ENCODE measurements around the gene SMLR1.
A peak's percentile ranks its signal among the peaks of the same experiment; 100 is the strongest.

SMLR1 gene

DNA sequence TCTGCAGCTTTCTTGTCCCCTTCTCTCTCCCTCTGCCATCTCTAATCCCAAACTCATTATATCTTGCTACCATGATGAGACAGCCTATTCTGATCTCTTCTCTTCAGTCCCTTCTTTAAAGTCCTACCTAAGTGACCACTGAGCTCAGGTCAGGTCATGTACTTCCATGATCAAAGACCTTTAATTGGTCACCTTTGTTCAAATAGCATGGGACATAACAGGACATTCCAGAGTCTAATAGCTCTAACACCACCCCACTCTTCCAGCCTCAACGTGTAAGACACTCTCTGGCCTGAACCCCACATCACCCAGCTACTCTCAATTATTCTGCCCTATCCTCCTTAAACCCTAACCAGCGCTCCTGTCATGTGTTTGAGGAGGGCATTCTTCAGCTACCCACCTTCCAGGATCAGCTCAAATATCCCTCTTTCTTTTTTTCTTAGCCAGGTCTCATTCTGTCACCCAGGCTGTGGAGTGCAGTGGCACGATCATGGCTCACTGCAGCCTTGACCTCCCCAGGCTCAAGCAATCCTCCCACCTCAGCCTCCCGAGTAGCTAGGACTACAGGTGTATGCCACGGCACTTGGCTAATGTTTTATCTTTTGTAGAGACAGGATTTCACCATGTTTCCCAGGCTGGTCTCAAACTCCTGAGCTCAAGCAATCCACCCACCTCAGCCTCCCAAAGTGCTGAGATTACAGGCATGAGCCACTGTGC, 2.1 kb upstream of the SMLR1 start:
- DNase-seq (ENCODE audit: low read depth in 3 of 3): no peak

GRCh38 chr6:130825772-130826441, 1.3 kb upstream of the SMLR1 start:
- no peak for DNase-seq (ENCODE audit: low read depth in 3 of 3)

DNA sequence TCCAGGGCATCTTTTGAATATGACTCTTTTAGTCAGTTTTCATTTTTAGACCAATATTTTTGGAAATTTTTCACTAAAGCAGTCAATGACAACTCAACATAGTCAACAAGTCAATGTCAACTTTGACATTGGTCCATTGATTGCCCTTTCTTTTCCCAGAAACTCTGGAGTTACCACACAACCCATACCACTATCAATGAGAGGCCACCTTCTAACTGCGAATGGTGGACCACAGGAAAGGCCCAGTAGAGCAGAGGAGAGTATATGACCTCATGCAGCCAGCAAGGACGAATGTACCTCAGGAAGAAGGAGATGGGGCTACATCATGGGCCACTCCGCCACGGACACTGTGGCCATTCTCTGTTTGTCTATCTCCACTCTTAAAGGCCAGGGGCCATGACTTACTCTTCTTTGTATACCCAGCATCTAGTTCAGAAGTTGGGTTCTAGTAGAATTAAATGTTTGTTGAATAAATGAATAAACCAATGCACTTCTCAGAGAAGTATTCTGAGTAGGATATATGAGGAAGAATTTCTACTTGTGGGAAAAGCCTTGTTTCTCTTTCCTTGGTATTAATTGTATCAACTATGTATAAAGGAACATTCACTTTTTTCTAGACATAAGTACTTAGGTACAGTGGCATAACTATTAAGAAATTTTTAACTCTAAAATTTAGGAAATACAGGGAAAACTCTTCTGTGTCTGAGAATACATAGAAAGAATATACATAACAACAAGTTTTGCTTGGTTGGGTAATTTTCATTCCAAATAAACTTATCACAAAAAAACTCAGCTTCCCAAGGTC, 562 bp upstream of the SMLR1 start:
- no peak for DNase-seq (ENCODE audit: low read depth in 3 of 3)

DNA sequence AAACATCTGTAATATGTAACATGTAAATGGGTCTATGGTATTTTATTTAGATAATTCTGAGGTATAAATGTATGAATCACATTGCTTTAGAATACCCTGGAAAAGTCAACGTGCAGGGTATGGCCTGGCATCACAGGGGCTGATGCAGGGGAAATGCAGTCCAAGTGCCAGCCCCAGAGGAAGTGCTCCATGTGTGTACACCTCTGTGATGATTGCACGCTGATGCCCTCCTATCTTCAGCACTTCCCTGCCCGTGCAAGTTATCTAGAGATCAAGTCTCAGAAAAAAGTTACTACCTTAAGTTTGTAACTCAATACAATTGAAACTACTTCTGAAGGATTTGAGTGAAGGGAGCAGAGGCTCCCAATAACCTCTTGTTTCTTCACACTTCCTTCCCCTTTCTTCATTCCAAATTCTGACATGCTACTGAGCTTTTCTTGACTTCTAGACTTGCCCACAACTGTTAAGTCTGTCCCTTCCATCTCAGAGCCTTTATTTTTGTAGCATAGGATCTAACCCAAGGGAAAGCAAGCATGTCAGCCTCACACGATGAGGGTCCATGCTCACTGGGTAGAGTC, 2.2 kb downstream of the SMLR1 start:
- DNase-seq (ENCODE audit: low read depth in 3 of 3): no peak

GRCh38 chr6:130831607-130832006, 4.4 kb downstream of the SMLR1 start:
- DNase-seq (ENCODE audit: low read depth in 3 of 3): no peak

DNA sequence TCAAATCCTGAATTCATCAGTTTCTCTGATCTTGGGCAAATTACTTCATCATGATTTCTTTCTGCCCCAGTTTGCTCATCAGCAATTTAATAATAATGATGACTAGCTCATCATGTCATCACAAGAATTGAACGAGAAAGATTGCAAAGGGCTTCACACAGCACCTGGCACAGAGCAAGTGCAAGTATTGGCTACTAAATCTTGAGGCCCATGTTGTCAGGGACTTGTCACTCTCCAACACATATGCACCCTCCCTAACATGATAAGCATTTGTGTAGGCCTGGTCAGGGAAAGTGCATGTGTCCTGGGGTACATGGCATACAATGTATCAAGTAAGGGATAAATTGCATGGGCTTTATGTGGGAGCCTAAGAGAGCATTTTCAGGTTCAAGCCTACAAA, 6.4 kb downstream of the SMLR1 start:
- no peak for DNase-seq (ENCODE audit: low read depth in 3 of 3)

DNA sequence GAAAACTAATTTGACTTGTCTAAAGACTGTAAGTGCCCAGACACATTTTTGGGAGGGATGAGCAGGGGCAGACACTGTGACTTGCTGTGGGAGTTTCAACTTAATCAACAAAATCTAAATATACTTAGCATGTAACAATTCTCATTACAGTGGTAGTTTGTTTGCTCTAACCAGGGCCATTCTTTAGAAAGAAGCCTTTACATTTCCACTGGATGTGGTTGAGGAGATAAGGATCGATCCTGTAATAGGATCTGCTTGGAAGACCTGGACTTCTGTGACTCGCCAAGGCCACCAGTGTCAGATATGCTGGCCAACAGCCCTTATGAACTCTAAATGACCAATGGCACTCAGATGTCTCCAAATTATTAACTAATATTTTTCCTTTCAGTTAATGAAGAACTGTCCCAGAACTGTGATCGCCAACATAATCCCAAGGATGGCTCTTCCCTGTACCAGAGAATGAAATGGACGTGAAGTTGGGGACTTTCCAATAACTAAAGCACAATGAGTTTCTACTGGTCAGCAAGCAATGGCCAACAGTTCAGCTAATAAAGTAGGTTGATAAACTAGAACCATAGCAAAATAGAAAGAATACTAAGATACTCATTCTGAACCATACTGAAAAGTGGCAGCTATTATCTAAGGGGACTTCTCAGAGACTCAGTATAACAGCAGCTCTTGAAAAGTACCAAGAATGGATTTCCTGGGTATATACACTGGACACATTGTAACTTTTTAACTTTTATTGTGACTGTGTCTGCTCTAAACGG, 7.5 kb downstream of the SMLR1 start:
- DNase-seq (ENCODE audit: low read depth in 3 of 3): no peak

- DNase-seq (ENCODE audit: low read depth in 3 of 3): no peak
Observed at GRCh38 chr6:130836055-130836640, 8.9 kb downstream of the SMLR1 start.

DNA sequence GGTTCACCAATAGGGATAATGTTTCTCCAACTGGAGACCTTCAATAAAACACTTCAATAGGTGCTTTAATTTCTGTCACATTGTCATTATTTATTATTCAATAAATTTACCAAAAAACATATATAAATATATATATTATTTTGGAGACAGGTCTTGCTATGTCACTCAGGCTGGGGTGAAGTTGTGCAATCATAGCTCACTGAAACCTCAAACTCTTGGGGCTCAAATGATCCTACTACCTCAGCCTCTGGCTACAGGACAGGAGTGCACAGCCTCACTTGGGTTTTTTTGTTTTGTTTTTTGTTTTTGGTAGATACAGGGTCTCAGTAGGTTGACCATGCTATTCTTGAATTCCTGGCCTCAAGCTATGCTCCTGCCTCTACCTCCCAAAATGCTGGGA, 9.9 kb downstream of the SMLR1 start:
- no peak for DNase-seq (ENCODE audit: low read depth in 3 of 3)

DNA sequence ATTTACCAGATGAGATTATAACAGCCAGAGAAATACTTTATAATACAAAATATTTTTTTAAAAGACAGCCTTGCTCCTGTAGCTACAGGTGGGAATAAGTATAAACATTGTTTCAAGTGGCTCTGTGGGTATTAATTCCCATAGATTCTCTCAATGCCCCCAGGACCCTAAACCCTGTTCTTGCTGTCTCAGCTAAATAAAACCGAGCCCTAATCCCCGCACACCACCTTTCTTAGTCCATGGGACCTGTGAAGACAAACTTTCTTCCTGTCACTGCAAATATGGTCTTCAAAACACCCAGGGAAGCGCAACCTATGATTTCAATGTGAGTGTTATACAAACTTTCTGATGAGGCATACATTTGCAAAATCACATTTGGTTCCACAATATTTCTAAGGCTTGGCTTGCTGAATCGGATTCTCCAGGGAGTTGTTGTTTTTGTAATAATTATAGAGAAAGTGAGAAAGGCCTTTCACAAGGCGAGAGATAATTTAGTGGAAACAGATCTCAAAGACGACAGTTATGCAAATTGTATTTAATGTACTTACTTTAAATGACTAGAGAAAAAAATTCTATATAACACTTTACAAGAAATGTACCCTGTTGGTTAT, 11.1 kb downstream of the SMLR1 start:
- no peak for DNase-seq (ENCODE audit: low read depth in 3 of 3)

DNA sequence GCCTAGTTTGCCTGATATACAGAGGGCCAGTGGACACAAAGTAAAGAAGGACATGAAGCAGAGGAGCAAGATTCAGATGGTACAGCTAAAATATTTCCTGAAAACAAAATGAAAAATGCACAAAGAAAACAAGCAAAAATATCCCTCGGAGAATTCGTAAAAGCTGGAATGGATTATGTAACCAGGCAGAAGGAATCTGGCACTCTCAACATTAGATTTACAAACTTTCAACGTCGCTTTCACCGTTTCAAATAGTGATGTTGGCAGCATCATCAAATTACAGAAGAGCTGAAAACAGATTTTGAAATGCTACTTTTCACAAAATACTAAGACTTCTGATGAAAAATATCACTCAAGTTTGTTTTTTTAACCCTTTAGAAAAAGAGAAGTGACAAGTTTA, 11.7 kb downstream of the SMLR1 start:
- no peak for DNase-seq (ENCODE audit: low read depth in 3 of 3)

DNA sequence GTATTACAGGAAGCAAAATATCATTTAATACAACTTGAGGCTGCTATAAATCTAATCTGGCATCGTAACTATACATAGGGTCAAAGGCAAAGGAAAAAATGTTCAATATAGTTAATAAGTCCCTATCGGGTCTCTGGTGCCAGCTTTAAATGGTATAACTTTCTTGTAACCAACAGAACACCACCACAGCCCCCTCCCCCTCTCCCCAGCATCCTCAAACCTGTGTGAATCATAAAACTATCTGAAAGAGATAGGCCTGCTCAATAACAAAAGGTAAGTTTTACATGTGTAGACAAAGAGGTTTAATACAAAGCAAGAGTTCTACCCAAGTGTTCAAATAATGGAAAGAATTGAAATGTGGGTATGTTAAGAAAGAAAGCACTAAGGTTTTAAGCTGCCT, 12.2 kb downstream of the SMLR1 start:
- DNase-seq (ENCODE audit: low read depth in 3 of 3): no peak

DNA sequence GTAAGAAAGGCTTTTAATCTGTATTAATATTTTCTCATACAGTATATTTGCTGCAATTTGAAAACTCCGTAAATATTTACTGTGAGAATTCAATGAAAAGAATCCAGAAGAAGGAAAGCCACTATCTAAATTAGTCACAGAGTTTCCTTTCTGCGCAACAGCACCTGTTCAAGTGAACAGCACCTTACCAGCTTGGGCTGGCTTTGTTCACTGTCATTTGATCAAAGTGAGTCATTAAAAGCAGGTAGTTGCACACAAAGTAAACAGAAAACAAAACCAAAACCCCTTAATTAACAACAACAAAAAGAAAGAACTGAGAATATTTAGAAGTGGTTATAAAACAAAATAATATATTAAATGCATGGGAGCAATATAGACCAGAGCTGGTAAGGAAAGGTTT, 12.8 kb downstream of the SMLR1 start:
- DNase-seq (ENCODE audit: low read depth in 3 of 3): no peak

DNA sequence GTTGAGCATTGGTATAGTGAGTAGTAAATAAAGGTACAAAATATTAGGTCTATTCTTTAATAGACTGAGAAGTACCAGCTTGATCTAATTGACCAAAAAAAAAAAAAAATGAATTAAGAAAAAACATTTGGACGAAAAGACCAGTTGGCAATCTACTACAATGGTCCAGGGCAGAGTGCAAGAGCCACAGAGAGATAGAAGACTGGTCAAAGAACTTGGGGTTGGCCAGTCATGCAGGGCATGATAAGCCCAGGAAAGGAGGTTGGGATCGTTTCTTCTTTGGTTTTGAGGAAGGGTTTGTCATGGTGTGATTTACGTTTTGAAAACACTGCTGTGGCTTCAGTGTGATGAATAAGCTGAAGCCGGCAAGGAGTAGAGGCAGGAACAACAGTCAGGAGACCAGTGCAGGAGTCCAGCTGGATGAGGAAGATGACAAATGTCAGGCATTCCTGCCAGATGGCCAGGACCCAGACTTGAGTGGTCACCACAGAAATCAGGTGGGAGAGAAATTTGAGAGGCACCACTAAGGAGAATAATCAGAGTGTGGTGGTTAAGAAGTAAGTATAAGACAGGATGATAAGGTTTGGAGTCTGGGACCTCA, 14.0 kb downstream of the SMLR1 start:
- DNase-seq (ENCODE audit: low read depth in 3 of 3): no peak

DNA sequence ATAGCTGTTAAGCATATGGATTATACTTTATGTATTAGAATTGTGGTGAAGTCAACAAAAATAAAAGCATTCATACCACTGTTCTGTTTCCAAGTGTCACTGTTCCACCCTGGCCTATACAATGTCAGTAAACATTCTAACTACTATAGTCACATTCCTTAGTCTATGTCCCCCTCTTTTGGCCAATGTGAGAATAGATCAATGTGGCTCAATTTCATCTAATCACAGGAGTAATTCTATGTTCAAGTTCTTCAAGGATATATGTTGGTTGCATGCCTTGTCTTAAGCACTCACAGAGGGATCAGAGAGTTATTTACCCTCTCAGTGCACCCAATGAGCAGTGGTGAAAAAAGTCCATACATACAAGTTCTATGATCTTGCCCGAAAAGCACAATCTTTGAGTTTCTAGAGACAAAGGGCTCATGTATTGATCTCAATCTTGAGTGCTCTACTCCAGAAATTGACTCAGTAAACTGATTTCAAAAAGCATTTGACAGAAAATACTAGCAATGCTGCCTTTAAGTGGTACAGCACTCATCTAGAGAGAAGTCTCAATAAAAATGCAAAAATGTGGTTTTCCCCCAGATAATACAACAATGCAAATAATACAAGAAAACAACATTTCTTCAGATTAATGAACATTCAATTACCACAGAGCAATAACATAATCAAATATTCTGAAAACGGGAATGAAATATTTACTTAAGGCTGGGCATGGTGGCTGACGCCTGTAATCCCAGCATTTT, 16.5 kb downstream of the SMLR1 start:
- no peak for DNase-seq (ENCODE audit: low read depth in 3 of 3)

DNA sequence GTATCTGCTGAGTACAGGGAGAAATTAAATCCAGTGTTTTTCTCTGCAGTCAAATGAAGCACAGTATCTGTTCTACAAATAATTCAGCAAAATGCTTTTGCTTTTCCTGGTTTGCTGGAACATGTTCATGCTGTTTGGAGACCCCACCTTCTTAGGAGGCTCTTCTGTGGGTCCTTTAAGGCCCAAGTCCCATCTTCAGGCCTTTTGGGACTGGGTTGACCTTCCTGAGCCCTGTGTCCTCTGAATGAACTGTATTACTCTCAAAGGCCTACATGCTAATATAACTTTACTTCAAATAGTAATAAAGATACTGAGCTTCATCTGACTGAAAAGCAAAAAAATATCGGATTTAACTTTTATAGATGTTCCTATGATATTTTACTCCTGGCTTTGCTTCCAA, 19.3 kb downstream of the SMLR1 start:
- no peak for DNase-seq (ENCODE audit: low read depth in 3 of 3)

GRCh38 chr6:130847001-130847910, 20.1 kb downstream of the SMLR1 start:
- DNase-seq (ENCODE audit: low read depth in 3 of 3): no peak

- peak in 1 of 3 experiments; percentile 10 for DNase-seq (ENCODE audit: low read depth in 3 of 3)
Observed at GRCh38 chr6:130848945-130849344, 21.7 kb downstream of the SMLR1 start.

DNA sequence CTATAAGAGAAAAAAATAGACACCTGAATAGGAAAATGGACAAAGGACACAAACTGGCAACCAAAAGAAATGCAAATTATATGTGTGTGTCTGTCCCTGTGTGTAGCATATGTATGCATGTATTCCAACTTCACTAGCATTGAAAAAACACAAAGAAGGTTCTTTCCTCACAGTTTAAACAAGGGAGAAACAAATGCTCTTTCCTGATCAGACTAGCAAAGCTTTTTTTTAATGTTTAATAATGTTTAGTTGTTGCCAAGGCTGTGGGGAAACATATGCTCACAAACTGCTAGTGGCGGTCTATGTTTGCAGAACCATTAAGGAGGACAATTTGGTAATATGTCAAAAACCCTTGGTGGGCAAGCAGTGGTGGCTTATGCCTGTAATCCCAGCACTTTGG, 22.4 kb downstream of the SMLR1 start:
- DNase-seq (ENCODE audit: low read depth in 3 of 3): no peak

Data from stimulated activated CD4-positive, alpha-beta T cell treated with anti-CD3 and anti-CD28 coated beads, TNF-alpha, amount 100 ng/mL, for 24 hours (primary cell).